ENCODE data around the gene MAEL.

Gene MAEL

DNA sequence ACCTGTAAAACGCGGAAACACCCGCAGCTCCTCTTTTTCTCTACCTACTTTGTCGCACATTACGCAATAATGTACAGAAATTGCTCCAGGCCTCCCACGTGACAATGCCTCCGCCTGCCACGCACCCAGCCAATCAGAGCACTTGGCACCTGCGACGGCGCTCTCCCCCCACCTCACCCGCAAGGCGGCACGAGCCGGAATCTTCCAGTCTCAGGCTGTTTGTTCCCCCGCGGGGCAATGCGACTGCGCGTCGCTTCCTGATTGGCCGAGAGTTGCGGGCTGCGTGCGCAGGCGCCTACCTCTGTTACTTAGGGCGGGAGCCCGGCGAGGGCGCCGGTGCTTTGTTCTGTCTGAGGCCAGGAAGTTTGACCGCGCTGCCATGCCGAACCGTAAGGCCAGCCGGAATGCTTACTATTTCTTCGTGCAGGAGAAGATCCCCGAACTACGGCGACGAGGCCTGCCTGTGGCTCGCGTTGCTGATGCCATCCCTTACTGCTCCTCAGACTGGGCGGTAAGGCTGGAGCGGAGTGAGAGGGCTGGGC lies at the start of gene MAEL:
Gene MAEL (plus strand): TSS at position 307 of the 542 bp plus-strand sequence. CDS start 73 bp downstream, at position 380.
- DNase-seq (ENCODE audit: low read depth in 2 of 3, low spot score in 2 of 3) = no peak

GRCh38 chr1:166939741-166940375 lies 49.2 kb upstream of the MAEL start:
- DNase-seq (ENCODE audit: low read depth in 2 of 3, low spot score in 2 of 3) = no peak

- no peak for DNase-seq (ENCODE audit: low read depth in 2 of 3, low spot score in 2 of 3)
These were observed 44.7 kb upstream of the MAEL start for GRCh38 chr1:166944186-166944967.

GRCh38 chr1:166947398-166948043 lies 41.6 kb upstream of the MAEL start:
- peak in 1 of 3 experiments; percentile 4 for DNase-seq (ENCODE audit: low read depth in 2 of 3, low spot score in 2 of 3)

DNA sequence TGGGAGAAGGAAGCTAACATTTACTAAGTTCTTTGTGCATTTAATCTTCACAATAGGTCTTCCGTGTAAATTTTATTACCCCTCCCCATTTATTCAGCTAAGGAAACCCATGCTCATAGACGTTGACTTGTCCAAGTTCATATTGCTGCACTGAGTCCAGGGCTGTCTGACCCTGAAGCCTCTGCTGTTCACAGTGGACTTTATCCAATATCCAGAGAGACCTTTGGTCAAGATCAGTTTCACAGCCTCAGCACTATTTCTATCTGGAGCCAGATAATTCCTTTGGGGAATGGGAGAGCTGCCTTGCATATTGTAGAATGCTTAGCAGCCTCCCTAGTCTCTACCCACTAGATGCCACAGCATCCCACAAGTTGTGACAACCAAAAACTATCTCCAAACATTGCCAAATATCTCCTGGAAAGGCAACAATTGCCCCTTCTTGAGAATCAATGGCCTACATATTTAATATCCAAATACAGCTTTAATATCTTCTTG lies 40.2 kb upstream of the MAEL start:
- no peak for DNase-seq (ENCODE audit: low read depth in 2 of 3, low spot score in 2 of 3)

GRCh38 chr1:166950156-166950555 lies 38.9 kb upstream of the MAEL start:
- no peak for DNase-seq (ENCODE audit: low read depth in 2 of 3, low spot score in 2 of 3)

GRCh38 chr1:166951050-166951449 lies 38.0 kb upstream of the MAEL start:
- no peak for DNase-seq (ENCODE audit: low read depth in 2 of 3, low spot score in 2 of 3)

DNA sequence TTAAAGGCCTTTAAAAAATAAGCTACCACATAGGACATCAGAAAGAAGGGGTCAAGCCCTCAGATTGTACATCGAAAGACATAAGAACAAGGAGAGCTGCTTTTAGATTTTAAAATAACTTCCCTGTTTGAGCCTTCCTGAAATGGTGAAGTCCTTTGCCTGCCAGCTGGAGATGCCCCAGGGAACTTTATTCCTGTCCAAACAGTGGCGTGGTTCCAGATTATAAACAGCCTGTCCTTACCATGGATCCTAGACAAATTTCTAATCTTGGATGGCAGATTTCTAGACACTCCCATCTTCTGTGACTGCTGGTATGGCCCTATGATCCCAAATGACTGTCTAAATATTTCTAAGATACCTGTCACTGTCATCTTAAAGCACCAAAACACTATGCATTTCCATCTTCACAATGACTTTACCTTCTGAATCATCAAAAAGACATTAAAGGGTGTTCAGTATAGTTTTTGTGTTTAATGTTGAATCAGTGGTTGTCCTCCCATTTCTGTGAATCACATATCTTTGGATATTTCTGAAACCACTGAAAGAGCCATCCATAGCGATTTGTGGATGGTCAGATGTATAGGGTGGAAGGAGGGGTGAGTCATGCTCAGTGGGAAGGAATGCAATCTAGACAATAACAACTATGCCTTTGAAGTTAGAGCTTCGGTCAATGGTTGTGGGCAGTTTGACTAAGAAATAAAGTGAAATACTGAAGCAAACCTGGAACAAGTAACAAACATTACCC lies 36.9 kb upstream of the MAEL start:
- no peak for DNase-seq (ENCODE audit: low read depth in 2 of 3, low spot score in 2 of 3)

- DNase-seq (ENCODE audit: low read depth in 2 of 3, low spot score in 2 of 3) = no peak
These were observed 35.6 kb upstream of the MAEL start for GRCh38 chr1:166953491-166953890.

DNA sequence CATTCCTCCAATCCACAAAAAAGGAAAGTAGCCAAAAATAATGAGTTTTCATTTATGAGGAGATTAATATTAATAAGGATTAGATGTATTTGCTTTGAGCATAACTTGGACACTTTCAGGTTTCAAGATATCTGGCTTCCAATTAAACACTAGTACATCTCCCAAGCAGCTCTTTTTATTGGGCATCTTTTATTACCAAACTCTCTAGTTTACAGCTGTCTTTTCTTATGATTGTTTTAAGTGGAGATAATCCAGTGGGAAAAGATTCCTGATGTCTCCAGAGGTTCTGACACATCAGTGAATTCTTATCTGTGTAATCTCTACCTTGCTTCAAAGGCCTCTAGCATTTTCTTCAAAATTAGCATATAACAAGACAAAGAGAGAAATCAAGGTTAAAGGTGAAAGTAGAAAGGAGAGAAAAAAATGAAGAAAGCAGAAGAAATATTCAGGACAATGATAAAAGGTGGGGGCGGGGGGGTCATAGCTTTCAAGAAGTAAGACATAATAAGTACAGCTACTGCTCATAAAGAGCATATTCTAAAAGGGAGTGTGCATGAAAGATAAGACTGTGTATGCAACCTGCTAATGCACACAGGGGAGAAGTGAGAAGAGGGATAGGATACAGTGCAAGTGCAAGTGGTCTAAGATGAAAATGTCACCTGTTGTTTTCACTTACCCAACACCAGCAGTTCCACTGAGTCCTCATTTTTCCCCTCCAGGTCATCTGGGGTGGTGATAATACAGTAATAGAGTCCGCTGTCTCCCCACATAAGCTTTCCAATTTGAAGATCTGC lies 32.8 kb upstream of the MAEL start:
- DNase-seq (ENCODE audit: low read depth in 2 of 3, low spot score in 2 of 3) = no peak

GRCh38 chr1:166956872-166957271 lies 32.2 kb upstream of the MAEL start:
- no peak for DNase-seq (ENCODE audit: low read depth in 2 of 3, low spot score in 2 of 3)

- no peak for DNase-seq (ENCODE audit: low read depth in 2 of 3, low spot score in 2 of 3)
These were observed 28.1 kb upstream of the MAEL start for GRCh38 chr1:166960858-166961474.

- no peak for DNase-seq (ENCODE audit: low read depth in 2 of 3, low spot score in 2 of 3)
These were observed 19.9 kb upstream of the MAEL start for GRCh38 chr1:166969074-166969677.

DNA sequence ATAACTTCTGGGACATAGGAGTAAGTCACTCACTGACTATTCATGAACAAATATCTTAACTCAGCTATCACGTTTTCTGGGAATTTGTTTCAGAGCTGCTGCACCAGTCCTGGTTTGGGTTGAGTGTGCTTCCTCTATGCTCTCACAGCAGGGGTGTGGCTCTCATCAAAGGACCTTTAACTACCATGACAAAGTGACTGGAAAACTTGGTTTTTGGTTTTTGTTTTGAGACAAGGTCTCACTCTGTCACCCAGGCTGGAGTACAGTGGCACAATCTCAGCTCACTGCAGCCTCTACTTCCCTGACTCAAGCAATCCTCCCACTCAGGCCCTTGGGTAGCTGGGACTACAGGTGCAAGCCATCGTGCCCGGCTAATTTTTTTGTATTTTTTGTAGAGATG lies 17.8 kb upstream of the MAEL start:
- no peak for DNase-seq (ENCODE audit: low read depth in 2 of 3, low spot score in 2 of 3)

DNA sequence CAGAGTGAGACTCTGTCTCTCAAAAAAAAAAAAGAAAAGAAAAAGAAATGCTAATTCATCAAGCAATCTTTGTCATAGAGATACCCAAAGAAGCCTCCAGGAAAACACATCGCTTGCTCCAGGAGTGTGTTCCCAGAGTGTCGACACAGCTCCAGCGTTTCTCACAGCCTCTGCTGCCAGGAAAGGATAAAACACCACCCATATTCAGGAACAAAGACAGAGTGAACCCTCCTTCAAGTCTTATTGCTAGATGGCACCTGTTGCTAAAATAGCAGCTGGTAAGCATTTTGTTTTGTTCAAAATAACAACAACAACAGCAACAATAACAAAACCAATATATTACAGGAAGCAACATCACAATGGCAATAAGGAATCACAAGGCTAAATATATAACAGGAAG lies 16.9 kb upstream of the MAEL start:
- no peak for DNase-seq (ENCODE audit: low read depth in 2 of 3, low spot score in 2 of 3)

DNA sequence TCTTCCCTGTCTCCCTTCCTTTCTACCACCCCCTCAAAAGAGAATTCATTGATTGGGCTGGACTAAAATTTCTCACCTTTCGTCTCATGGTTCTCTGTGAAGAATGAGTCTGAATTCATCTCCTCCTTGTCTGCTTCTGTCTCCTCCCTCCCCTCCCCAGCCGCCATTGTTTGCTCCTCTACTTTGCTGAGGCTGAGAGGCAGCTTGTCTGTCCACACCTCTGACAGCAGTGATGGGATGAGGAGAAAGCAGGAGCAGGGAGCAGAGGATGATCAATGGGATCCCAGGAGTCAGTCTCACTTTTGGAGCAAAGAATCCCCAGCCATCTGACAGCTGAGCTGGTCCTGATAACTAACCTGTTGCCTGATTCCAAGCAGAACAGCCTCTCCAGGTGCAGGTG lies 16.3 kb upstream of the MAEL start:
- DNase-seq (ENCODE audit: low read depth in 2 of 3, low spot score in 2 of 3) = no peak

GRCh38 chr1:166974647-166975345 lies 14.3 kb upstream of the MAEL start:
- DNase-seq (ENCODE audit: low read depth in 2 of 3, low spot score in 2 of 3) = no peak

- DNase-seq (ENCODE audit: low read depth in 2 of 3, low spot score in 2 of 3) = peak in 2 of 3 experiments; percentile 23 to 43
These were observed 13.5 kb upstream of the MAEL start, which contains the start of gene ILDR2 for GRCh38 chr1:166975361-166976129. Gene ILDR2, minus strand, starts transcription at chr1:166975540. Its CDS starts 272 bp downstream, at chr1:166975268.

All from activated CD8-positive, alpha-beta memory T cell treated with anti-CD3 and anti-CD28 coated beads for 48 hours (primary cell).